Omental fat pad (tissue), 4 donors: Measurements from ENCODE around the gene ITGA1. TPM values are rescaled to one million over a fixed set of nuclear protein-coding genes. Genes with fewer than 3 reads are reported as not detected.

Experiments
- ATAC-seq: fragments of 150-250 bp; one replicate; pipeline ENCODE4 v1.9.1; 2016; ENCODE audit warnings: mild to moderate bottlenecking, moderate library complexity; ENCODE audit not compliant: low FRiP score
- DNase-seq: peaks from one replicate; pipeline ENCODE4 v3.0.0-alpha.2; 2019; ENCODE audit warnings: low spot score
- CTCF ChIP-seq, 3 donors: fragments of 450-650 bp; IDR thresholded peaks; one replicate each; pipeline ENCODE4 v1.5.1; 2016 to 2017; ENCODE audit warnings: antibody characterized with exemption in 3 of 3, mild to moderate bottlenecking in 3 of 3, moderate library complexity in 2 of 3
- small RNA-seq: library from RNA; depleted of rRNA; stranded (forward); fragments of <200 nt; gene quantifications from one replicate; pipeline ENCODE3, GENCODE V24; 2016
- total RNA-seq, 4 donors: library from RNA; depleted of rRNA; stranded (reverse); fragments of >200 nt; gene quantifications; one replicate each; pipeline ENCODE4 v1.1.0, GENCODE V29; 2016

ITGA1 gene
- total RNA-seq, 4 donors from 2014 or later, result 23.0 to 181 (median 55.0) TPM

GRCh38 chr5:53003144-53003543, 215.4 kb downstream of the ITGA1 start:
- DNase-seq (no peak), ATAC-seq (no peak)
- TF ChIP-seq CTCF (IDR thresholded peaks at IDR 0.05), result no peak

- no peak for TF ChIP-seq CTCF (IDR thresholded peaks at IDR 0.05)
- ATAC-seq (no peak), DNase-seq (no peak)
Measured at GRCh38 chr5:53006911-53007890, 219.5 kb downstream of the ITGA1 start.

- TF ChIP-seq CTCF (IDR thresholded peaks at IDR 0.05), result no peak
- DNase-seq (no peak), ATAC-seq (no peak)
Measured at GRCh38 chr5:53008751-53009150, 221.0 kb downstream of the ITGA1 start.

Small RNA genes within 50 kb of the gene (small RNA-seq; reads per million reads assigned to genes)
- gene B3GNTL1P1, result not detected

Other genes starting within 250 kb of the ITGA1 start
- 10 to 100 TPM; 11.9 to 33.2 (median 30.7) TPM for gene PELO, start within 50 bp of the ITGA1 start, total RNA-seq
- 1 to 10 TPM; 1.1 to 6.8 (median 1.8) TPM for gene ITGA2, start 201.4 kb downstream of the ITGA1 start, total RNA-seq